Subcutaneous adipose tissue (tissue), 4 donors: ENCODE measurements around the gene GRIA1. TPM values are rescaled to one million over a fixed set of nuclear protein-coding genes. Genes with fewer than 3 reads are reported as not detected.

Experiments used
- total RNA-seq, 4 donors: library from RNA; depleted of rRNA; stranded (reverse); fragments of >200 nt; gene quantifications; one replicate each; pipeline ENCODE4 v1.1.0, GENCODE V29; 2016
- TF ChIP-seq, protein P1 (sequence below): fragments of 450-650 bp; IDR thresholded peaks from one replicate; pipeline ENCODE4 v1.5.1; 2016; ENCODE audit warnings: low read depth, mild to moderate bottlenecking, control low read depth, antibody characterized with exemption, moderate library complexity

The GRIA1 gene
- total RNA-seq, 4 donors from 2014 or later = 0.44 to 2.4 (median 2.0) TPM; not detected in 1

DNA sequence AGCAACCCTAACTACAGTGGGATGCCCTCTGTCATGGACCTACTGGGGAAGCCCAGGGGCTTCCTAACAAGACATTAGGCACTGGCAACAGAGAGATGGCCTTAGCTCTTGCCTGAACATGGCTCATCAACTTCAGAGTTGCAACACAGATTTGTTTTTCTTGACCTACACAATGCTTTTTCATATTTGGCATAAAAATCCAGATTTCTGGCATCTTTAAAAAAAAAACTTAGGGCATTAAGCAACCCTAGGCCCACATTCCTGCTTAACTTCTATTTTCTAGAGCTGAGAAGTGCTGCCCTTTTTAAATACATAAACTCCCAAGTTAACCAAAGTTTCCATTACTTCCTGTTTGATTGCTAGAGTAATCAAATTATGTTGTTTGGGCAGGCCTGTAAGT lies 8.0 kb downstream of the GRIA1 start:
- TF ChIP-seq, protein P1, sequence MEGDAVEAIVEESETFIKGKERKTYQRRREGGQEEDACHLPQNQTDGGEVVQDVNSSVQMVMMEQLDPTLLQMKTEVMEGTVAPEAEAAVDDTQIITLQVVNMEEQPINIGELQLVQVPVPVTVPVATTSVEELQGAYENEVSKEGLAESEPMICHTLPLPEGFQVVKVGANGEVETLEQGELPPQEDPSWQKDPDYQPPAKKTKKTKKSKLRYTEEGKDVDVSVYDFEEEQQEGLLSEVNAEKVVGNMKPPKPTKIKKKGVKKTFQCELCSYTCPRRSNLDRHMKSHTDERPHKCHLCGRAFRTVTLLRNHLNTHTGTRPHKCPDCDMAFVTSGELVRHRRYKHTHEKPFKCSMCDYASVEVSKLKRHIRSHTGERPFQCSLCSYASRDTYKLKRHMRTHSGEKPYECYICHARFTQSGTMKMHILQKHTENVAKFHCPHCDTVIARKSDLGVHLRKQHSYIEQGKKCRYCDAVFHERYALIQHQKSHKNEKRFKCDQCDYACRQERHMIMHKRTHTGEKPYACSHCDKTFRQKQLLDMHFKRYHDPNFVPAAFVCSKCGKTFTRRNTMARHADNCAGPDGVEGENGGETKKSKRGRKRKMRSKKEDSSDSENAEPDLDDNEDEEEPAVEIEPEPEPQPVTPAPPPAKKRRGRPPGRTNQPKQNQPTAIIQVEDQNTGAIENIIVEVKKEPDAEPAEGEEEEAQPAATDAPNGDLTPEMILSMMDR = no peak

DNA sequence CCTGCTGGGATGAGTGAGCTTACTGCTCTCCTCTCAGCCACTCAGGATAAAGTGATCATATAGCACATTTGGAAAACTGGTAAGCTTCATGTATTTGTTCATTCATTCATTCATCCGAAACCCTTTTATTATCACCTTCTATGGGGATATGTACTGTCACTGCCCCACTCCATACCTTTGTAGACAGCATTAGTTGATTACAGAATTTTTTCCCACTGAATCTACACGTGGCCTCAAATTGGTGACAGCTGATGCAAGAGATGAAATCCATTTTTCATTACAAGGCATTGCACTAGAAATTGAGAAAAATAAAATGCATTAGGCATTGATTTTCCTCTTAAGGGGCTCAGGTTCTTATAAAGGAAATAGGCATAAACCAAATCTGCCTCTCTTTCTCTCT lies 9.7 kb downstream of the GRIA1 start:
- TF ChIP-seq, protein P1 = no peak

DNA sequence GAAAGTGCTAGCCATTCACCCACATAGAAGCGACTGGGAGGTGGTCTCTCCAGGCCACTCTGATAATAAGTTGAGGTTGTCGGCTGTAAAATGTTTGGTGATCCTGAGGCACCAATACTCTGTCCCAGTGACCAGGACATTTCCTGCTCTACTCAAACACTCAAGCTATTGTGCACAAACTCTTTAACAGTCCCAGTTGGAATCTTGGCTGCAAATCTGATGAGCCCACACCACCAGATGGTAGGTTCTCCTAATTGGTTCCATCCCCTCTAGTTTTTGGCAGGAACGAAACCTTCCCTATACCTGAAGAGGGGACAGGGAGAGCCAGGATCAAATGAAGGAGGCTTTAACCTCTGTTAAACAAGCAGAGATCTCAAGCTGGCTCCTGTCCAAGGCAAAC lies 14.3 kb downstream of the GRIA1 start:
- TF ChIP-seq, protein P1 = no peak

DNA sequence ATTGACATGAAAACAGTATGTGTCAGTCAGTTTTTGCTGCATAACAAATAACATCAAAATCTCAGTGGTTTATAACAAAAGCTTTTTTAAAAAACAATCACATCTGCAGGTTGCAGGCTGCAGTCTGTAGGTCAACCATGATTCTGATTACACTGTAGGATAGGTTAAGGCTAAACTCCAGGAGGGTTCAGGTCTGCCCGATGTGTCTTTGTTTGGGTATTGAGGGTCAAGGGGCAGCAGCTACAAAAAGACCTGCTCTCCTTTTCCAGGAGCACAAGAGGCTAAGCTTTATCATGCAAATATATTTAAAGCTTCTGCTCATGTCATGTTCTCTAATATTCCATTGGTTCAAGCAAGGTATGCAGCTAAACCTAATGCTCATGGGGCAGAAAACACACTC lies 18.2 kb downstream of the GRIA1 start:
- TF ChIP-seq, protein P1 = no peak

DNA sequence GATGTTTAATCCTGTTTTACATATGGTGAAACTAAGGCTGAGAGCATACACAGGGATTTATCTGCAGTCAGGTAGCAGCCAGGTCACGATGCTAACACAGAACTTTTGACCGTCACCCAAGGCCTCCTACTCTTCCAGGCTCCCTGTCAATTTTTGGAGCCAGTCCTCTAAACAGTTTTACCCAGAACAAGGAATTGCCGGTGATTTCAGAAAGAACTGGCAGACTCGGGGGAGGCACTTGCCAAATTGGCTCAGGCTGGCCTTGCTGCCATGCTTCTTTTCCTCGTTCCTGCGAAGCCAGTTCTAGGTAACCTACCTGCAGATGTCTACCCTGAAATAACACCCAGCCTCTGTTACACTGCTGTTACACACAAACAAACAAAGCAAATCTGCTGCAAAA lies 21.2 kb downstream of the GRIA1 start:
- TF ChIP-seq, protein P1 = no peak

DNA sequence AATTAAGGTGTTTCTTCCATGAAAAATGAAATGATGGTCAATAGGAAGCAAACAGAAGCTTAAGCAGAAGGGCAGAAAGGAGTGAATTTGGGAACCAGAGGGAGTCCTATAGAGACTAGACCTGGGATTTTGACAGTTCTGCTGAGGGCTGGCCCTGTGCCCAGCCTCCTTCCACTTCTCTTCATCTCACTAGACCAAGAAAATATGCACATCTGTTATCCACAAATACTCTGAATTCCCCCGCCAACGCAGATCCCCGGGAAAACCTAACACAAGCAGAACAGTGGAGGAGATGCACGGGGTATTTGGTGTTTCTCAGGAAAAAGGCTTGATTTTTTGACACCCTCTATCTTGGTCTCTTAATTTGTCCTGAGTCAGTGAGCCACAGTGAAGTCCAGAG lies 22.7 kb downstream of the GRIA1 start:
- TF ChIP-seq, protein P1 = no peak

DNA sequence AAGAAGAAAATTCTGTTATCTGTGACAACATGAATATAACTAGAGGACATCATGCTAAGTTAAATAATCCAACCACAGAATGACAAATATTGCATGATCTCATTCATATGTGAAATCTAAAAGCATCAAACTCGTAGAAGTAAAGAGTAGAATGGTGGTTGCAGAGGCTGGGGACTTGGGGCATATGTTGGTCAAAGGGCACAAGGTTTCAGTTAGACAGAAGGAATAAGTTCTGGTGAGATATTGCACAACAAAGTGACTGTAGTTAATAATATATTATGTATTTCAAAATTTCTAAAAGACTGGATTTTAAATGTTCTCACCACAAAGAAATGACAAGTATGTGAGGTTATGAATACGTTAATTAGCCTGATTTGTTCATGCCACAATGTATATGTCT lies 24.8 kb downstream of the GRIA1 start:
- TF ChIP-seq, protein P1 = no peak
